ENCODE data around the gene NARF.

GRCh38 chr17:82444284-82444893 is 14.2 kb upstream of the NARF start:
- TF ChIP-seq CREB1 (CRISPR knock-in tag; IDR thresholded peaks at IDR 0.05), result no peak
- no peak for TF ChIP-seq ATF6 (CRISPR knock-in tag; IDR thresholded peaks at IDR 0.05)
- no peak for TF ChIP-seq SOX15 (CRISPR knock-in tag; IDR thresholded peaks at IDR 0.05)
- no peak for TF ChIP-seq NR2C2 (CRISPR knock-in tag; IDR thresholded peaks at IDR 0.05)
- TF ChIP-seq CTCF (IDR thresholded peaks at IDR 0.05), result no peak
- TF ChIP-seq SP1 (CRISPR knock-in tag; conservative IDR thresholded peaks at IDR 0.05), result no peak
- TF ChIP-seq AR (CRISPR knock-in tag; IDR thresholded peaks at IDR 0.05), result no peak
- no peak for TF ChIP-seq ZNF671 (CRISPR knock-in tag; IDR thresholded peaks at IDR 0.05)
- no peak for TF ChIP-seq TEAD4 (CRISPR knock-in tag; IDR thresholded peaks at IDR 0.05)
- TF ChIP-seq ZNF138 (CRISPR knock-in tag; conservative IDR thresholded peaks at IDR 0.05), result no peak
- no peak for TF ChIP-seq SMAD3 (CRISPR knock-in tag; IDR thresholded peaks at IDR 0.05; ENCODE audit: borderline replicate concordance)
- TF ChIP-seq FOXK1 (CRISPR knock-in tag; IDR thresholded peaks at IDR 0.05), result no peak
- TF ChIP-seq USF1 (CRISPR knock-in tag; IDR thresholded peaks at IDR 0.05), result no peak
- no peak for TF ChIP-seq MAX (CRISPR knock-in tag; IDR thresholded peaks at IDR 0.05)

Measured in WTC11 (cell line).